GM23338 (cell line): ENCODE results near the gene CIB4.

Source experiments
- CREB1 ChIP-seq: fragments of 250-450 bp; sonication (Bioruptor Pico); IDR thresholded peaks from 2 replicates; pipeline ENCODE4 v1.5.0; 2020; ENCODE audit warnings: low read depth, mild to moderate bottlenecking, moderate library complexity
- EZH2 ChIP-seq: fragments of 200-600 bp; sonication (generic); IDR thresholded peaks from one replicate; pipeline ENCODE4 v1.8.0; 2017; ENCODE audit warnings: antibody characterized with exemption, mild to moderate bottlenecking, low read depth; ENCODE audit not compliant: unreplicated experiment
- EZH2phosphoT487 ChIP-seq: fragments of 200-600 bp; sonication (generic); IDR thresholded peaks from one replicate; pipeline ENCODE4 v1.8.1; 2018; ENCODE audit warnings: antibody characterized with exemption; ENCODE audit not compliant: unreplicated experiment
- JUNB ChIP-seq: IDR thresholded peaks from one replicate; pipeline ENCODE4 v1.6.1; 2016; ENCODE audit warnings: antibody characterized with exemption; ENCODE audit not compliant: unreplicated experiment
- NANOG ChIP-seq: IDR thresholded peaks from 2 replicates; pipeline ENCODE4 v1.6.1; 2016; ENCODE audit warnings: antibody characterized with exemption, borderline replicate concordance
- POLR2AphosphoS5 ChIP-seq: IDR thresholded peaks from 2 replicates; pipeline ENCODE4 v1.6.1; 2016; ENCODE audit warnings: antibody characterized with exemption, low read depth
- ZNF114 ChIP-seq: fragments of 250-450 bp; sonication (Bioruptor Pico); IDR thresholded peaks from 2 replicates; pipeline ENCODE4 v1.5.0; 2020; ENCODE audit warnings: mild to moderate bottlenecking, moderate library complexity
- ZNF331 ChIP-seq: fragments of 250-450 bp; sonication (Bioruptor Pico); IDR thresholded peaks from 2 replicates; pipeline ENCODE4 v1.5.0; 2020; ENCODE audit warnings: low read depth, mild to moderate bottlenecking, moderate library complexity
- TF ChIP-seq, protein P1 (sequence below), 2 experiments: fragments of 200-600 bp in 1 of 2; sonication (generic) in 1 of 2; conservative IDR thresholded peaks; 2 replicates each; pipeline versions ENCODE4 v1.5.1 to v1.6.1; 2016 to 2017; ENCODE audit warnings: antibody characterized with exemption in 2 of 2, low read depth in 2 of 2, mild to moderate bottlenecking in 2 of 2, moderate library complexity in 1 of 2
- TF ChIP-seq, protein P2 (sequence below): IDR thresholded peaks from one replicate; pipeline ENCODE4 v1.6.1; 2018; ENCODE audit warnings: antibody characterized with exemption; ENCODE audit not compliant: unreplicated experiment
- TF ChIP-seq, protein P3 (sequence below): IDR thresholded peaks from 2 replicates; pipeline ENCODE4 v1.6.1; 2016; ENCODE audit warnings: antibody characterized with exemption
- TF ChIP-seq, protein P4 (sequence below): fragments of 250-450 bp; sonication (Bioruptor Pico); IDR thresholded peaks from 2 replicates; pipeline ENCODE4 v1.5.0; 2020; ENCODE audit warnings: mild to moderate bottlenecking, moderate library complexity

DNA sequence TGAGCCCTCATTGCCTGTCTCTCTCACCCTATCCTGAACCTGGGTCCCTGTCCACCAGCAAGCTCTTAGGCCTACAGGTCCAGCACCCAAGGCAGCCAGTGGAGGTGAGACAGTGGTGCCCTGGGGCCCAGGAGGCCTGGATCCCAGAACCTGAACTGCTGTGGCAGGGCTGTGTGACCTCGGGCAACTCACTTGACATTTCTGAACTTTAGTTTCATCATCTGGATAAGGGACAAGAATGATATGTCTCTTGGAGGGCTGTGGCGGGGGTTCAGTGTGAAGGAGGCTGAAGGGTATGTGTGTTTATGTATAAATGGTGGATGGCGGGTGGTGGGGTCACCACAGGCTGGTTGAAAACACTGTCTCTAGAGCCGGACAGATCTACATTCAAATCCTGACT is 10.9 kb downstream of the CIB4 start:
- TF ChIP-seq, protein P1, sequence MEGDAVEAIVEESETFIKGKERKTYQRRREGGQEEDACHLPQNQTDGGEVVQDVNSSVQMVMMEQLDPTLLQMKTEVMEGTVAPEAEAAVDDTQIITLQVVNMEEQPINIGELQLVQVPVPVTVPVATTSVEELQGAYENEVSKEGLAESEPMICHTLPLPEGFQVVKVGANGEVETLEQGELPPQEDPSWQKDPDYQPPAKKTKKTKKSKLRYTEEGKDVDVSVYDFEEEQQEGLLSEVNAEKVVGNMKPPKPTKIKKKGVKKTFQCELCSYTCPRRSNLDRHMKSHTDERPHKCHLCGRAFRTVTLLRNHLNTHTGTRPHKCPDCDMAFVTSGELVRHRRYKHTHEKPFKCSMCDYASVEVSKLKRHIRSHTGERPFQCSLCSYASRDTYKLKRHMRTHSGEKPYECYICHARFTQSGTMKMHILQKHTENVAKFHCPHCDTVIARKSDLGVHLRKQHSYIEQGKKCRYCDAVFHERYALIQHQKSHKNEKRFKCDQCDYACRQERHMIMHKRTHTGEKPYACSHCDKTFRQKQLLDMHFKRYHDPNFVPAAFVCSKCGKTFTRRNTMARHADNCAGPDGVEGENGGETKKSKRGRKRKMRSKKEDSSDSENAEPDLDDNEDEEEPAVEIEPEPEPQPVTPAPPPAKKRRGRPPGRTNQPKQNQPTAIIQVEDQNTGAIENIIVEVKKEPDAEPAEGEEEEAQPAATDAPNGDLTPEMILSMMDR (conservative IDR thresholded peaks at IDR 0.05; ENCODE audit: low read depth in 2 of 2): no peak
- no peak for TF ChIP-seq EZH2
- TF ChIP-seq ZNF114 (CRISPR knock-in tag): no peak
- no peak for TF ChIP-seq JUNB
- TF ChIP-seq CREB1 (CRISPR knock-in tag): no peak
- TF ChIP-seq, protein P2, sequence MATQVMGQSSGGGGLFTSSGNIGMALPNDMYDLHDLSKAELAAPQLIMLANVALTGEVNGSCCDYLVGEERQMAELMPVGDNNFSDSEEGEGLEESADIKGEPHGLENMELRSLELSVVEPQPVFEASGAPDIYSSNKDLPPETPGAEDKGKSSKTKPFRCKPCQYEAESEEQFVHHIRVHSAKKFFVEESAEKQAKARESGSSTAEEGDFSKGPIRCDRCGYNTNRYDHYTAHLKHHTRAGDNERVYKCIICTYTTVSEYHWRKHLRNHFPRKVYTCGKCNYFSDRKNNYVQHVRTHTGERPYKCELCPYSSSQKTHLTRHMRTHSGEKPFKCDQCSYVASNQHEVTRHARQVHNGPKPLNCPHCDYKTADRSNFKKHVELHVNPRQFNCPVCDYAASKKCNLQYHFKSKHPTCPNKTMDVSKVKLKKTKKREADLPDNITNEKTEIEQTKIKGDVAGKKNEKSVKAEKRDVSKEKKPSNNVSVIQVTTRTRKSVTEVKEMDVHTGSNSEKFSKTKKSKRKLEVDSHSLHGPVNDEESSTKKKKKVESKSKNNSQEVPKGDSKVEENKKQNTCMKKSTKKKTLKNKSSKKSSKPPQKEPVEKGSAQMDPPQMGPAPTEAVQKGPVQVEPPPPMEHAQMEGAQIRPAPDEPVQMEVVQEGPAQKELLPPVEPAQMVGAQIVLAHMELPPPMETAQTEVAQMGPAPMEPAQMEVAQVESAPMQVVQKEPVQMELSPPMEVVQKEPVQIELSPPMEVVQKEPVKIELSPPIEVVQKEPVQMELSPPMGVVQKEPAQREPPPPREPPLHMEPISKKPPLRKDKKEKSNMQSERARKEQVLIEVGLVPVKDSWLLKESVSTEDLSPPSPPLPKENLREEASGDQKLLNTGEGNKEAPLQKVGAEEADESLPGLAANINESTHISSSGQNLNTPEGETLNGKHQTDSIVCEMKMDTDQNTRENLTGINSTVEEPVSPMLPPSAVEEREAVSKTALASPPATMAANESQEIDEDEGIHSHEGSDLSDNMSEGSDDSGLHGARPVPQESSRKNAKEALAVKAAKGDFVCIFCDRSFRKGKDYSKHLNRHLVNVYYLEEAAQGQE: no peak
- no peak for TF ChIP-seq EZH2phosphoT487
- TF ChIP-seq POLR2AphosphoS5: no peak
- no peak for TF ChIP-seq NANOG
- TF ChIP-seq, protein P3, sequence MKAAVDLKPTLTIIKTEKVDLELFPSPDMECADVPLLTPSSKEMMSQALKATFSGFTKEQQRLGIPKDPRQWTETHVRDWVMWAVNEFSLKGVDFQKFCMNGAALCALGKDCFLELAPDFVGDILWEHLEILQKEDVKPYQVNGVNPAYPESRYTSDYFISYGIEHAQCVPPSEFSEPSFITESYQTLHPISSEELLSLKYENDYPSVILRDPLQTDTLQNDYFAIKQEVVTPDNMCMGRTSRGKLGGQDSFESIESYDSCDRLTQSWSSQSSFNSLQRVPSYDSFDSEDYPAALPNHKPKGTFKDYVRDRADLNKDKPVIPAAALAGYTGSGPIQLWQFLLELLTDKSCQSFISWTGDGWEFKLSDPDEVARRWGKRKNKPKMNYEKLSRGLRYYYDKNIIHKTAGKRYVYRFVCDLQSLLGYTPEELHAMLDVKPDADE: no peak
- TF ChIP-seq, protein P4, sequence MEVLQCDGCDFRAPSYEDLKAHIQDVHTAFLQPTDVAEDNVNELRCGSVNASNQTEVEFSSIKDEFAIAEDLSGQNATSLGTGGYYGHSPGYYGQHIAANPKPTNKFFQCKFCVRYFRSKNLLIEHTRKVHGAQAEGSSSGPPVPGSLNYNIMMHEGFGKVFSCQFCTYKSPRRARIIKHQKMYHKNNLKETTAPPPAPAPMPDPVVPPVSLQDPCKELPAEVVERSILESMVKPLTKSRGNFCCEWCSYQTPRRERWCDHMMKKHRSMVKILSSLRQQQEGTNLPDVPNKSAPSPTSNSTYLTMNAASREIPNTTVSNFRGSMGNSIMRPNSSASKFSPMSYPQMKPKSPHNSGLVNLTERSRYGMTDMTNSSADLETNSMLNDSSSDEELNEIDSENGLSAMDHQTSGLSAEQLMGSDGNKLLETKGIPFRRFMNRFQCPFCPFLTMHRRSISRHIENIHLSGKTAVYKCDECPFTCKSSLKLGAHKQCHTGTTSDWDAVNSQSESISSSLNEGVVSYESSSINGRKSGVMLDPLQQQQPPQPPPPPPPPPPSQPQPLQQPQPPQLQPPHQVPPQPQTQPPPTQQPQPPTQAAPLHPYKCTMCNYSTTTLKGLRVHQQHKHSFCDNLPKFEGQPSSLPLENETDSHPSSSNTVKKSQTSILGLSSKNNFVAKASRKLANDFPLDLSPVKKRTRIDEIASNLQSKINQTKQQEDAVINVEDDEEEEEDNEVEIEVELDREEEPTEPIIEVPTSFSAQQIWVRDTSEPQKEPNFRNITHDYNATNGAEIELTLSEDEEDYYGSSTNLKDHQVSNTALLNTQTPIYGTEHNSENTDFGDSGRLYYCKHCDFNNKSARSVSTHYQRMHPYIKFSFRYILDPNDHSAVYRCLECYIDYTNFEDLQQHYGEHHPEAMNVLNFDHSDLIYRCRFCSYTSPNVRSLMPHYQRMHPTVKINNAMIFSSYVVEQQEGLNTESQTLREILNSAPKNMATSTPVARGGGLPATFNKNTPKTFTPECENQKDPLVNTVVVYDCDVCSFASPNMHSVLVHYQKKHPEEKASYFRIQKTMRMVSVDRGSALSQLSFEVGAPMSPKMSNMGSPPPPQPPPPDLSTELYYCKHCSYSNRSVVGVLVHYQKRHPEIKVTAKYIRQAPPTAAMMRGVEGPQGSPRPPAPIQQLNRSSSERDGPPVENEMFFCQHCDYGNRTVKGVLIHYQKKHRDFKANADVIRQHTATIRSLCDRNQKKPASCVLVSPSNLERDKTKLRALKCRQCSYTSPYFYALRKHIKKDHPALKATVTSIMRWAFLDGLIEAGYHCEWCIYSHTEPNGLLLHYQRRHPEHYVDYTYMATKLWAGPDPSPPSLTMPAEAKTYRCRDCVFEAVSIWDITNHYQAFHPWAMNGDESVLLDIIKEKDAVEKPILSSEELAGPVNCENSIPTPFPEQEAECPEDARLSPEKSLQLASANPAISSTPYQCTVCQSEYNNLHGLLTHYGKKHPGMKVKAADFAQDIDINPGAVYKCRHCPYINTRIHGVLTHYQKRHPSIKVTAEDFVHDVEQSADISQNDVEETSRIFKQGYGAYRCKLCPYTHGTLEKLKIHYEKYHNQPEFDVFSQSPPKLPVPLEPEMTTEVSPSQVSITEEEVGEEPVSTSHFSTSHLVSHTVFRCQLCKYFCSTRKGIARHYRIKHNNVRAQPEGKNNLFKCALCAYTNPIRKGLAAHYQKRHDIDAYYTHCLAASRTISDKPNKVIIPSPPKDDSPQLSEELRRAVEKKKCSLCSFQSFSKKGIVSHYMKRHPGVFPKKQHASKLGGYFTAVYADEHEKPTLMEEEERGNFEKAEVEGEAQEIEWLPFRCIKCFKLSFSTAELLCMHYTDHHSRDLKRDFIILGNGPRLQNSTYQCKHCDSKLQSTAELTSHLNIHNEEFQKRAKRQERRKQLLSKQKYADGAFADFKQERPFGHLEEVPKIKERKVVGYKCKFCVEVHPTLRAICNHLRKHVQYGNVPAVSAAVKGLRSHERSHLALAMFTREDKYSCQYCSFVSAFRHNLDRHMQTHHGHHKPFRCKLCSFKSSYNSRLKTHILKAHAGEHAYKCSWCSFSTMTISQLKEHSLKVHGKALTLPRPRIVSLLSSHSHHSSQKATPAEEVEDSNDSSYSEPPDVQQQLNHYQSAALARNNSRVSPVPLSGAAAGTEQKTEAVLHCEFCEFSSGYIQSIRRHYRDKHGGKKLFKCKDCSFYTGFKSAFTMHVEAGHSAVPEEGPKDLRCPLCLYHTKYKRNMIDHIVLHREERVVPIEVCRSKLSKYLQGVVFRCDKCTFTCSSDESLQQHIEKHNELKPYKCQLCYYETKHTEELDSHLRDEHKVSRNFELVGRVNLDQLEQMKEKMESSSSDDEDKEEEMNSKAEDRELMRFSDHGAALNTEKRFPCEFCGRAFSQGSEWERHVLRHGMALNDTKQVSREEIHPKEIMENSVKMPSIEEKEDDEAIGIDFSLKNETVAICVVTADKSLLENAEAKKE (CRISPR knock-in tag): no peak
- no peak for TF ChIP-seq ZNF331
